ENCODE results near the gene WDTC1. TPM values are rescaled to one million over a fixed set of nuclear protein-coding genes. Genes with fewer than 3 reads are reported as not detected.

WDTC1 gene
- total RNA-seq, 1 experiment from 2014 or later, result 24.6 TPM

DNA sequence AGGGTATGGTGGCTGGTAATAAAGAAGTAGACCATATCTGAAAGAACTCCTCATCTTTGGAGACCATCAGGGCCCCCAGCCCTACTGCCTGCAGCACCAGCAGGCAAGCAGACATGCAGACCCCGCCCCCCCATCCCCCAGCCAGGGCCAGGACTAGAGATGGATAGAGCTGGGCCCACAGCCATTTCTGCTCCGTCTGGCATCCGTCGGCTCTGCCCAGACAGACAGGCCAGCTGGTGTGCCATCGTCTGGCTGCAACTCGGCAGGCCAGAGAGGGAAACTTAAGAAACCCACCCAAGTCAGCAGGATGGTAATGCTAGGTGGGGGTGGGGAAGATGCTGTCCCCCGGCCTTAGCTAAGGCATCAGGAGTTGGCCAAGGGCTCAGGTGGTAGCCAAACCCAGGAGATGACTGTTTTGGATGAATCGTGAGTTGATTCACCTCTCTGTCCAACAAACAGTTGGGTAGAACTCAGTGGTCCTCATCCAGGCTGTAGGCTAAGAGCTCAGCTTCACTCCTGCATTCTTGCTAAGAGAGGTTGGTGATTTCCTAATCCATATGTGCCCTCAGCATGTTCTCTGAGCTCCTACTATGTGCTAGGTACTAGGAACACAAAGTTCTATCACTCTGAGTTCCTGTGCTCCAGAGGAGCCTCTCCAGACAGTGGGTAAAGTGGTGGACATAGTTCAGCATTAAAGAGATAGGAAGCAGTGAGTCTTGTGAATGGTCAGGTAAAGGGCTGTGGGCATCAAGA is 64.4 kb downstream of the WDTC1 start:
- intact Hi-C loops (cut with micrococcal nuclease; ENCODE audit: unreplicated experiment) (no loop called here), in situ Hi-C loops (cut with HindIII; ENCODE audit: low pct_unique_long_range_greater_than_20kb, low sequenced_read_pairs) (no loop called here)
- Histone ChIP-seq H3K4me1 (ENCODE audit: control insufficient read depth, insufficient read depth, low read length) (peaks cover 2% of the 10 kb centered on the region; the same call in 1 of the 2 replicates), H3K4me3 (ENCODE audit: low read depth in 2 of 2, low read length in 2 of 2) (no peak overlapping the region), H3K36me3 (ENCODE audit: control insufficient read depth, insufficient read depth, low read length) (peaks cover 6% of the 10 kb centered on the region; the same call in 1 of the 2 replicates), H3K27me3 (ENCODE audit: control insufficient read depth, insufficient read depth, low read length) (no peaks in the 10 kb centered on the region), H3K27ac (ENCODE audit: low read length) (no peak overlapping the region), H3K9me3 (ENCODE audit: control insufficient read depth, insufficient read depth, low read depth, low read length) (no peaks in the 10 kb centered on the region)
- ATAC-seq (no peak), DNase-seq (ENCODE audit: low read depth, low spot score) (no peak)
- no TSS peak for BruUV-seq (replicated peaks)
- ChIA-PET CTCF (interaction anchor here (0.5 to 2.2 kb wide), 5 partner anchors 89 to 422 kb away, joined by 3 to 10 read pairs (median 4); no protein-coding TSS in a partner anchor), POLR2A (no interaction called here)
- TF ChIP-seq TCF7L2 (IDR thresholded peaks at IDR 0.05; ENCODE audit: low read depth, low read length), result no peak
- no peak for TF ChIP-seq SIN3A (IDR thresholded peaks at IDR 0.05; ENCODE audit: borderline replicate concordance, insufficient read depth, low read depth, low read length)
- TF ChIP-seq, protein P1, sequence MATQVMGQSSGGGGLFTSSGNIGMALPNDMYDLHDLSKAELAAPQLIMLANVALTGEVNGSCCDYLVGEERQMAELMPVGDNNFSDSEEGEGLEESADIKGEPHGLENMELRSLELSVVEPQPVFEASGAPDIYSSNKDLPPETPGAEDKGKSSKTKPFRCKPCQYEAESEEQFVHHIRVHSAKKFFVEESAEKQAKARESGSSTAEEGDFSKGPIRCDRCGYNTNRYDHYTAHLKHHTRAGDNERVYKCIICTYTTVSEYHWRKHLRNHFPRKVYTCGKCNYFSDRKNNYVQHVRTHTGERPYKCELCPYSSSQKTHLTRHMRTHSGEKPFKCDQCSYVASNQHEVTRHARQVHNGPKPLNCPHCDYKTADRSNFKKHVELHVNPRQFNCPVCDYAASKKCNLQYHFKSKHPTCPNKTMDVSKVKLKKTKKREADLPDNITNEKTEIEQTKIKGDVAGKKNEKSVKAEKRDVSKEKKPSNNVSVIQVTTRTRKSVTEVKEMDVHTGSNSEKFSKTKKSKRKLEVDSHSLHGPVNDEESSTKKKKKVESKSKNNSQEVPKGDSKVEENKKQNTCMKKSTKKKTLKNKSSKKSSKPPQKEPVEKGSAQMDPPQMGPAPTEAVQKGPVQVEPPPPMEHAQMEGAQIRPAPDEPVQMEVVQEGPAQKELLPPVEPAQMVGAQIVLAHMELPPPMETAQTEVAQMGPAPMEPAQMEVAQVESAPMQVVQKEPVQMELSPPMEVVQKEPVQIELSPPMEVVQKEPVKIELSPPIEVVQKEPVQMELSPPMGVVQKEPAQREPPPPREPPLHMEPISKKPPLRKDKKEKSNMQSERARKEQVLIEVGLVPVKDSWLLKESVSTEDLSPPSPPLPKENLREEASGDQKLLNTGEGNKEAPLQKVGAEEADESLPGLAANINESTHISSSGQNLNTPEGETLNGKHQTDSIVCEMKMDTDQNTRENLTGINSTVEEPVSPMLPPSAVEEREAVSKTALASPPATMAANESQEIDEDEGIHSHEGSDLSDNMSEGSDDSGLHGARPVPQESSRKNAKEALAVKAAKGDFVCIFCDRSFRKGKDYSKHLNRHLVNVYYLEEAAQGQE (IDR thresholded peaks at IDR 0.05; ENCODE audit: insufficient read depth in 1 of 2, low read depth in 2 of 2, low read length in 1 of 2), result no peak
- TF ChIP-seq POLR2AphosphoS5 (IDR thresholded peaks at IDR 0.05; ENCODE audit: low read depth, low read length), result no peak
- TF ChIP-seq CTCF (IDR thresholded peaks at IDR 0.05), result no peak

DNA sequence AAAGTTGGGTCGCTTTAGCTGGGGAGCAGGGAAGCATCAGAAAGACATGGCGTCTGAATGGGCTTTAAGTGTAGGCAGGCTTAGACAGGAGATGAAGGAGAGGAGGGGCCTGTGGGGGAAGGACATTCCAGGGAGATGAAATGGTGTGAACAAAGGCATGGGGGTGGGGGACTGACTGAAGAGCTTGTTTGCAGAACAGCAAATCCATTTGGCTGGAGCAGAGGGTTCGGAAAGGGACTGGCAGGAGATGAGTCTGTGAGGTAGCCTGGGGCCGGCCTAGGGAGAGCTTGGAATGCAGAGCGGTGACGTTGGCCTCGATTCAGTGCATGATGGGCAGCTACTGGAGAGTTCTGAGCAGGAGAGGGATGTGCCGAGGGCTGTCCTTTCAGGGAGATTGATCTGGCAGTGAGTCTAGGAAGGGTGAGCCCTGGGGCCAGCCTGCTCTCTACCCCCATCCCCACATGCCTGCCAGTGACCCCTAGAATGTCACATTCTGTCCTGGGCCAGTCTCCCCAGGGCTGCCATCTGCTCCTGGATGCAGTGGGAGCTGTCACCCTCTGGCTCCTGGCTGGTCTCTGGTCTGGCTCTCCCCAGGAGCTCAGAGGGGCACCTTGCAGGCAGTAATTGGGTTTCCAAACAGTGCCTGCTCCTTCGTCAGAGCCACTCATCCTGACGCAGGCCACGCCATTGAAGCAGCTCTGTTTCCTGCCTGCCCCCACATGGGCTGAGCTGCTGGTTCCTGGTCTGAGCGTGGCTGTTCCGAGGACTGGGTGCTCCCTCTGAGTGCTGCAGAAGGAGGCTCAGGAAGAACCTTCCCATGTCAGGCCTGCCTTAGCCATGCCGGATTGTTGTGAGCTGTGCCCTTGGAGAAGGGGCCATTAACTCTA is 65.2 kb downstream of the WDTC1 start:
- H3K9me3 ChIP-seq (ENCODE audit: control insufficient read depth, insufficient read depth, low read depth, low read length), result no peaks in the 10 kb centered on the region
- CTCF ChIA-PET, result interaction anchor here (0.5 to 2.2 kb wide), 9 partner anchors 58 to 421 kb away, joined by 3 to 16 read pairs (median 4); no protein-coding TSS in a partner anchor
- POLR2A ChIA-PET, result interaction anchor here (0.5 kb wide), 1 partner anchor 83 kb away, joined by 3 read pairs; no protein-coding TSS in a partner anchor
- no peaks in the 10 kb centered on the region for H3K27me3 ChIP-seq (ENCODE audit: control insufficient read depth, insufficient read depth, low read length)
- peaks cover 2% of the 10 kb centered on the region; the same call in 1 of the 2 replicates for H3K4me1 ChIP-seq (ENCODE audit: control insufficient read depth, insufficient read depth, low read length)
- in situ Hi-C loops (cut with HindIII; ENCODE audit: low pct_unique_long_range_greater_than_20kb, low sequenced_read_pairs) (no loop called here), intact Hi-C loops (cut with micrococcal nuclease; ENCODE audit: unreplicated experiment) (loop anchor here (2.0 kb wide), 1 partner anchor 95 kb away; no protein-coding TSS in a partner anchor)
- no TSS peak for BruUV-seq (replicated peaks)
- no peak for DNase-seq (ENCODE audit: low read depth, low spot score)
- TF ChIP-seq CTCF (IDR thresholded peaks at IDR 0.05) (no peak), SIN3A (IDR thresholded peaks at IDR 0.05; ENCODE audit: borderline replicate concordance, insufficient read depth, low read depth, low read length) (no peak), POLR2AphosphoS5 (IDR thresholded peaks at IDR 0.05; ENCODE audit: low read depth, low read length) (no peak), TCF7L2 (IDR thresholded peaks at IDR 0.05; ENCODE audit: low read depth, low read length) (no peak)
- TF ChIP-seq, protein P1 (IDR thresholded peaks at IDR 0.05; ENCODE audit: insufficient read depth in 1 of 2, low read depth in 2 of 2, low read length in 1 of 2), result no peak
- no peak overlapping the region for H3K27ac ChIP-seq (ENCODE audit: low read length)
- peaks cover 6% of the 10 kb centered on the region; the same call in 1 of the 2 replicates for H3K36me3 ChIP-seq (ENCODE audit: control insufficient read depth, insufficient read depth, low read length)
- no peak overlapping the region for H3K4me3 ChIP-seq (ENCODE audit: low read depth in 2 of 2, low read length in 2 of 2)
- ATAC-seq, result no peak
